K562 (cell line): ENCODE results near the gene MTF1. TPM values are rescaled to one million over a fixed set of nuclear protein-coding genes. Genes with fewer than 3 reads are reported as not detected.

ENCODE experiments used
- ARID2 ChIP-seq: fragments of 450-650 bp; IDR thresholded peaks from 2 replicates; pipeline ENCODE4 v1.6.1; 2017; ENCODE audit warnings: antibody characterized with exemption, mild to moderate bottlenecking
- CXXC5 ChIP-seq: fragments of 250-450 bp; sonication (Bioruptor Pico); IDR thresholded peaks from 2 replicates; pipeline ENCODE4 v1.8.0; 2022; ENCODE audit warnings: inconsistent platforms, mild to moderate bottlenecking, moderate library complexity
- DEAF1 ChIP-seq: fragments of 450-650 bp; formaldehyde crosslinking; IDR thresholded peaks from 2 replicates; pipeline ENCODE4 v1.4.0; 2020; ENCODE audit warnings: mild to moderate bottlenecking, moderate library complexity
- E2F3 ChIP-seq: fragments of 250-450 bp; sonication (Bioruptor Pico); IDR thresholded peaks from 2 replicates; pipeline ENCODE4 v1.4.0; 2020; ENCODE audit warnings: mild to moderate bottlenecking
- ESRRB ChIP-seq: fragments of 250-450 bp; sonication (Bioruptor Pico); IDR thresholded peaks from 2 replicates; pipeline ENCODE4 v1.5.0; 2020; ENCODE audit warnings: mild to moderate bottlenecking, moderate library complexity, borderline replicate concordance
- FUS ChIP-seq: fragments of 200-400 bp; formaldehyde crosslinking; optimal IDR thresholded peaks from 2 replicates; pipeline ENCODE3; 2017; ENCODE audit warnings: low read depth, low read length
- KLF6 ChIP-seq: fragments of 250-450 bp; sonication (Bioruptor Pico); IDR thresholded peaks from 2 replicates; pipeline ENCODE4 v1.4.0; 2020; ENCODE audit warnings: mild to moderate bottlenecking, moderate library complexity, borderline replicate concordance
- SAP30 ChIP-seq: fragments of 200-600 bp; sonication (generic); IDR thresholded peaks from 2 replicates; pipeline ENCODE4 v1.6.1; 2012; ENCODE audit warnings: borderline replicate concordance, low read depth, mild to moderate bottlenecking, moderate library complexity, low read length, control low read depth, inconsistent platforms; ENCODE audit not compliant: insufficient read depth, poor library complexity, severe bottlenecking
- ZBTB26 ChIP-seq: fragments of 450-650 bp; formaldehyde crosslinking; IDR thresholded peaks from 2 replicates; pipeline ENCODE4 v1.4.0; 2022; ENCODE audit warnings: missing genetic modification characterization
- ZNF407 ChIP-seq: fragments of 450-650 bp; IDR thresholded peaks from 2 replicates; pipeline ENCODE4 v1.6.1; 2016; ENCODE audit warnings: low read depth
- ZNF589 ChIP-seq: fragments of 200-800 bp; sonication (Bioruptor generic); IDR thresholded peaks from 2 replicates; pipeline ENCODE4 v1.6.1; 2016; ENCODE audit warnings: low read depth, missing genetic modification characterization, missing compliant biosample characterization
- ZNF655 ChIP-seq: fragments of 250-450 bp; sonication (Bioruptor Pico); IDR thresholded peaks from 2 replicates; pipeline ENCODE4 v1.5.0; 2021
- ZNF696 ChIP-seq: fragments of 250-450 bp; sonication (Bioruptor Pico); conservative IDR thresholded peaks from 2 replicates; pipeline ENCODE4 v1.4.0; 2020; ENCODE audit warnings: mild to moderate bottlenecking, moderate library complexity
- ZSCAN32 ChIP-seq: fragments of 450-650 bp; formaldehyde crosslinking; IDR thresholded peaks from 2 replicates; pipeline ENCODE4 v1.4.0; 2020; ENCODE audit warnings: mild to moderate bottlenecking, moderate library complexity
- polyA plus RNA-seq, 8 experiments: library from polyadenylated mRNA; depleted of rRNA in 4 of 8; stranded (reverse) in 5 of 8; unstranded in 3 of 8; fragments of >200 nt; fragmentation: Nextera tagmentation in 2 of 8; fragmentation: Illumina TruSeq in 1 of 8; extraction: Ambion mirVana in 2 of 8; extraction: Trizol in 1 of 8; gene quantifications; 2 replicates each; pipeline versions ENCODE4 v1.2.1 to v1.2.3, GENCODE V29; 2011 to 2014; ENCODE audit warnings: inconsistent platforms in 1 of 8, missing spikeins in 1 of 8
- total RNA-seq, 7 experiments: library from RNA; depleted of rRNA in 6 of 7; stranded (reverse); fragments of >200 nt in 6 of 7; fragmentation: Illumina TruSeq in 2 of 7; extraction: Trizol in 2 of 7; gene quantifications; 2 replicates each; pipeline versions ENCODE4 v1.2.1 to v1.2.3, GENCODE V29; 2011 to 2021; ENCODE audit warnings: low replicate concordance in 1 of 7

The MTF1 gene
- total and polyA plus RNA-seq, 9 of the 15 experiments (the other 6 are each of a cell fraction or from before 2014, with no cell fraction given), result 1.1 to 12.2 (median 4.3) TPM

- TF ChIP-seq ZNF407 (no peak), FUS (no peak), KLF6 (CRISPR knock-in tag) (peak; percentile 34; the same call in 1 of the 2 replicates), ZBTB26 (CRISPR knock-in tag) (0 out of 2 replicates have a peak, but pooled peaks have one; percentile 4), DEAF1 (peak; percentile 47; the same call in 1 of the 2 replicates), SAP30 (peak; percentile 96), ZSCAN32 (CRISPR knock-in tag) (peak; percentile 67; the same call in 1 of the 2 replicates), CXXC5 (CRISPR knock-in tag) (peak; percentile 71), E2F3 (CRISPR knock-in tag) (no peak), ARID2 (0 out of 2 replicates have a peak, but pooled peaks have one; percentile 11), ZNF655 (0 out of 2 replicates have a peak, but pooled peaks have one; percentile 77), ZNF696 (no peak), ZNF589 (CRISPR knock-in tag) (no peak; the same call in 1 of the 2 replicates), ESRRB (CRISPR knock-in tag) (no peak)
These were observed at the start of gene MTF1 (continued) for GRCh38 chr1:37859507-37860345.
